Thyroid gland (tissue), 4 donors: ENCODE measurements around the gene STYK1. TPM values are rescaled to one million over a fixed set of nuclear protein-coding genes. Genes with fewer than 3 reads are reported as not detected.

Experiments
- DNase-seq, 2 donors: peaks; one replicate each; pipeline ENCODE4 v3.0.0-alpha.2; 2019
- H3K27ac ChIP-seq, 3 donors: fragments of 200-600 bp; sonication (generic); 1 replicate in 2 of 3; 2 replicates in 1 of 3; pipeline ENCODE4 v1.5.1; 2016 to 2019; ENCODE audit warnings: mild to moderate bottlenecking in 1 of 3, moderate library complexity in 1 of 3
- H3K27me3 ChIP-seq: fragments of 200-600 bp; sonication (generic); one replicate; pipeline ENCODE4 v1.5.1; 2019
- H3K36me3 ChIP-seq, 2 donors: fragments of 200-600 bp; sonication (generic); one replicate each; pipeline ENCODE4 v1.5.1; 2016 to 2019
- H3K4me1 ChIP-seq, 2 donors: fragments of 200-600 bp; sonication (generic); one replicate each; pipeline ENCODE4 v1.5.1; 2017 to 2019
- H3K4me3 ChIP-seq, 3 donors: fragments of 200-600 bp; sonication (generic); replicated peaks in 1 of 3; 1 replicate in 2 of 3; 2 replicates in 1 of 3; pipeline ENCODE4 v1.5.1; 2016; ENCODE audit warnings: mild to moderate bottlenecking in 1 of 3
- H3K9me3 ChIP-seq: fragments of 200-600 bp; sonication (generic); one replicate; pipeline ENCODE4 v1.5.1; 2017
- CTCF ChIP-seq, 6 experiments: fragments of 200-600 bp in 3 of 6; fragments of 450-650 bp in 3 of 6; sonication (generic) in 3 of 6; IDR thresholded peaks; one replicate each; pipeline ENCODE4 v1.5.1; 2016 to 2019; ENCODE audit warnings: antibody characterized with exemption in 6 of 6, mild to moderate bottlenecking in 2 of 6, inconsistent platforms in 1 of 6, moderate library complexity in 1 of 6
- POLR2A ChIP-seq, 2 donors: fragments of 450-650 bp; IDR thresholded peaks; one replicate each; pipeline ENCODE4 v1.6.1; 2017; ENCODE audit warnings: antibody characterized with exemption in 2 of 2, mild to moderate bottlenecking in 2 of 2, moderate library complexity in 1 of 2
- WGBS, 2 donors: methylation state at CpG; one replicate each; pipeline ENCODE4 v1.1.5; 2017; 5-methylcytosine and 5-hydroxymethylcytosine counted together
- intact Hi-C: fragments of 100-400 bp; cut with DNase I; formaldehyde crosslinking; loops from one replicate; pipeline ENCODE4 v1.15.1; 2023
- total RNA-seq, 4 donors: library from RNA; depleted of rRNA; stranded (reverse); fragments of >200 nt; gene quantifications; one replicate each; pipeline ENCODE4 v1.2.3, GENCODE V29; 2016

STYK1 gene
- total RNA-seq, 4 donors from 2014 or later: 0.40 TPM; not detected in 3

DNA sequence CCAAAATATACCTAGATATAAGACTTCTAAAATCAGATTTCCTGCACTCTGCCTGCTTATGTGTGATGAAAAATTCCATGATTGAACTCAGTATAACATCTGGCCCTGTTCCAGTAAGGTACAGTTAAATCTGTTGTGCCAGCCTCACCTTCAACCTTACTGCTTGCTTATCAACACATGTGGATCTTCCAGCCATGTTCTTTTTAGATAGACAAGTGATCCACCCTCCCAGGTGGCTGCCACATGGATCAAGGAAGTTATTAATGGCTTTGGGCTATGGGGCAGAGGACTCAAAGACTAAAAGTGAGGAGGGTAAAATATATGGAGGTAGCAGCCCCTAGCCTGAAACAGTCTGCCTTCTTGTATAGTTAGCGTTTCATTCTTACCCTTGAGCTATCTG lies 35.1 kb downstream of the STYK1 start:
- intact Hi-C loops: no loop called here
- no peaks in the 10 kb centered on the region for H3K27me3 ChIP-seq
- WGBS, 2 donors: 95 to 96% methylated on average over 1 of the region's 1 CpG
- no peak overlapping the region for H3K27ac ChIP-seq
- H3K4me3 ChIP-seq: no peak overlapping the region
- no peaks in the 10 kb centered on the region for H3K4me1 ChIP-seq
- H3K9me3 ChIP-seq: no peaks in the 10 kb centered on the region
- H3K36me3 ChIP-seq: no peaks in the 10 kb centered on the region
- TF ChIP-seq CTCF (IDR thresholded peaks at IDR 0.05) (no peak), POLR2A (IDR thresholded peaks at IDR 0.05) (no peak)
- DNase-seq: no peak

- intact Hi-C loops: no loop called here
- Histone ChIP-seq H3K4me1 (no peaks in the 10 kb centered on the region), H3K9me3 (no peaks in the 10 kb centered on the region), H3K27ac (no peak overlapping the region), H3K36me3 (no peaks in the 10 kb centered on the region), H3K27me3 (no peaks in the 10 kb centered on the region), H3K4me3 (no peak overlapping the region)
- WGBS, 2 donors: 44 to 51% methylated on average over 6 of the region's 6 CpGs
- TF ChIP-seq POLR2A (IDR thresholded peaks at IDR 0.05): no peak
- TF ChIP-seq CTCF (IDR thresholded peaks at IDR 0.05): no peak
- DNase-seq: no peak
Observed at GRCh38 chr12:10636611-10637010, 37.2 kb downstream of the STYK1 start.

DNA sequence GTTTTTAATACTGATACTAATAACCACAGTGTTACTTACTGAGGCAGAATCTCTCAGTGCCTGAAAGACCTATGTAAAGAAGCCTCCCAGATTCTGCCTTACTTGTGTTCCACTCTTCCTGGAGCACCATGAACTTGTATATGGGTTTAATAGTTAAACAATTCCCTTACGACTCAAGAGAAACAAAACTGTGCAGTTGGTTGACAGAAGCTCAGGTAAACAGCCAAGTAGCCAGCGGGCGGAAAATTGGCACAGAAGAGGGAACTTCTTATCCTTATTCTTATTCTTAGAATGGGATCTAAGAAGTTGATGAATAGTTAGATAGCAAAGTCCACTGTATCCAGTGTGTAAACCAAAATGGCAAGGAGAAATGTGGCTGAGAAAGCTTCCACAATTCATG lies 37.7 kb downstream of the STYK1 start:
- 65 to 70% methylated on average over 3 of the region's 3 CpGs for WGBS, 2 donors
- no peaks in the 10 kb centered on the region for H3K9me3 ChIP-seq
- no peaks in the 10 kb centered on the region for H3K27me3 ChIP-seq
- DNase-seq: no peak
- H3K27ac ChIP-seq: no peak overlapping the region
- H3K4me1 ChIP-seq: no peaks in the 10 kb centered on the region
- no peak overlapping the region for H3K4me3 ChIP-seq
- H3K36me3 ChIP-seq: no peaks in the 10 kb centered on the region
- TF ChIP-seq CTCF (IDR thresholded peaks at IDR 0.05) (no peak), POLR2A (IDR thresholded peaks at IDR 0.05) (no peak)
- intact Hi-C loops: no loop called here

DNA sequence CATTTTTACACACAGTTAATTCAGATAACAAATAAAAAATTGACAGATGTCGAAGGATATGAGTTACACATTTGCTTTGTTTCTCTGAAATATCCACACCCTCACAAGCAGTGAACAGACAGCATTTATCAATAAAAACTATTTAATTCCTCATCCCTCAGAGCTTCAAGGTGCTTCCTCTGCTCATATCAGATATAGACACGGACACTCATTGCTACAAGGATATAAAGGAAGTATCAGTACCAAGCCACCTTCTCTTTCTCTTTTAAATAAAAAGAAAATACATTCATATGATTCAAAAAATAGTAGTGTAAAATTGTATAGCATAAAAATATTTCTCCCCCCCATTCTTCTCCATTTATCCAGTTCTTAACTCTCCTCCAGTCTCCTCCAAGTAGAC lies 38.5 kb downstream of the STYK1 start:
- no peak overlapping the region for H3K27ac ChIP-seq
- TF ChIP-seq POLR2A (IDR thresholded peaks at IDR 0.05) (no peak), CTCF (IDR thresholded peaks at IDR 0.05) (no peak)
- WGBS, 2 donors: 86 to 88% methylated on average over 2 of the region's 2 CpGs

GRCh38 chr12:10634427-10634826 lies 39.4 kb downstream of the STYK1 start:
- intact Hi-C loops: no loop called here
- no peaks in the 10 kb centered on the region for H3K27me3 ChIP-seq
- no peak for TF ChIP-seq CTCF (IDR thresholded peaks at IDR 0.05)
- TF ChIP-seq POLR2A (IDR thresholded peaks at IDR 0.05): no peak
- H3K4me1 ChIP-seq: no peaks in the 10 kb centered on the region
- no peak overlapping the region for H3K4me3 ChIP-seq
- no peaks in the 10 kb centered on the region for H3K36me3 ChIP-seq
- H3K9me3 ChIP-seq: no peaks in the 10 kb centered on the region
- WGBS, 2 donors: 89 to 91% methylated on average over 5 of the region's 5 CpGs
- no peak for DNase-seq
- no peak overlapping the region for H3K27ac ChIP-seq

More for the DNA sequence above, 38.5 kb downstream of the STYK1 start:
- no peaks in the 10 kb centered on the region for H3K9me3 ChIP-seq
- no peaks in the 10 kb centered on the region for H3K4me1 ChIP-seq
- H3K4me3 ChIP-seq: no peak overlapping the region
- no peak for DNase-seq
- H3K27me3 ChIP-seq: no peaks in the 10 kb centered on the region
- intact Hi-C loops: no loop called here
- no peaks in the 10 kb centered on the region for H3K36me3 ChIP-seq
